Measurements from ENCODE around the gene NINJ2.
"Not testable (repeated sequence)": the region's sequence is repeated elsewhere in the genome, so short reads cannot be mapped to it uniquely, and the experiment has no call there.

The NINJ2 gene

DNA sequence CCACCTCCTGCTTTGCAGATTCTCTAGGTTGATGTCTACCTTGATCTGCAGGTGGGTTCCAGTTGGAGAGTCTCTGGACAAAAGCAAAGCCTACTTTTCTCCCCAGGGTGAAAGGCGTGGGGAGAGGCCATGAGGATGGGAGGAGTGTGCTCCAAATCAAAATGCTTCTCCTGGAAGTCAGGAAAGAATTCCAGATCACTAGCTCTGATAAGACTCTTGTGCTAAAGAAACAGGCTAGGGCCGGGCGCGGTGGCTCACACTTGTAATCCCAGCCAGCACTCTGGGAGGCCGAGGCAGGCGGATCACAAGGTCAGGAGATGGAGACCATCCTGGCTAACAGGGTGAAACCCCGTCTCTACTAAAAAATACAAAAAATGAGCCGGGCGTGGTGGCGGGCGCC, 21.9 kb downstream of the NINJ2 start:
- not testable (repeated sequence) for DNase-seq (ENCODE audit: low spot score)

DNA sequence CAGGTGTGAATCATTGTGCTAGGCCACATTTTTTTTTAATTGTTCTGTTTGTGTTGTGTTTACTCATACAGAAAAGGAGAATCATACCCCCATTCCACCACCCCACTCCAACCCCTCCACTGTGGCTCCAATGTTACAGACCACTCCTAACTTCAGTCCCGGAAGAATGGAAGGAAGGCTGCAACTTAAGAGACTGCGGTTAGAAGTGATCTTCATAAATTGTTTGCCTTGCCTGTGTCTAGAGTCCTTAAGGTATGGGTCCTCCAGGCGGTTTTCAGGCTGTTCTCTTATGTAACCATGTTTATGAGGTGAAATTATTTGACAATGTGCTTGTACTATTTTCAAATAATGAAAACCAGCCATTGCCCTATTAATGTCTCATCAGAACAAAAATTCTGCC, 22.5 kb downstream of the NINJ2 start:
- no peak for DNase-seq (ENCODE audit: low spot score)

DNA sequence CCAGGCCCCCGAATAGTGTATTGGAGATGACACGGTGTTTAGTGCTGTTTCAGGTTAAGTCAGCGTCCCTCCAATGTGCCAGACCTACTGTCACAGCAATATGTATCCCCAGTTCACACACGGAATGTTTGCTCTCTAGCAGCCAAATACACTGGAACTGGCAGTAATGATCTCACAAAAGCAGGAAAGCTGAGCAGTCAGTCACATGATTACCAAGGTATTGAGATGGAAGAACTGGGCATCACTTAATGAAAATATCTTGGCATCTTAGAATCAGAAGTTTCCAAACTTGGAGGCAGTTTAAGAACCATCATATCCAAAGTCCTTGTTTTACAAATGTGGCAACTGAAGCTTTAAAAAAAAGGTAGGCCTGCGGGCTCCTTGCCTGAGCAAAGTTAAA, 23.3 kb downstream of the NINJ2 start:
- no peak for DNase-seq (ENCODE audit: low spot score)

DNA sequence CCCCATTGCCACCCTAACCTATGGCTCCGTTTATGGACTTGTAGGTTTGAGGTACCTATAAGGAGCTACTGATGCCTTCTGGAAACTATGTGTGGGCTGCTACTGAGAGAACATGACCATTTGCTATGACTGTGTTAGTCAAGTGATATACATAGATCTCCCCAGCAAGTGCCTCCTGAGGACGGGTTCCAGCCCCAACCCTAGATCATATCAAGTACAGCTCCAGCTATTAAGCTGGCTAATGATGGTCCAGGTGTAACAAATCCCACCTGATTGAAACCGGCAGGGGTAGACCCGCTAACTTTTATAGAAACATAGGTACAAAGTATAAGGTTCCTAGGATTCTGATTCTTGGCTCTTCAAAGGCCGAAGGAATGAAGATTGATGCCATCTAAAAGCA, 23.7 kb downstream of the NINJ2 start:
- no peak for DNase-seq (ENCODE audit: low spot score)

DNA sequence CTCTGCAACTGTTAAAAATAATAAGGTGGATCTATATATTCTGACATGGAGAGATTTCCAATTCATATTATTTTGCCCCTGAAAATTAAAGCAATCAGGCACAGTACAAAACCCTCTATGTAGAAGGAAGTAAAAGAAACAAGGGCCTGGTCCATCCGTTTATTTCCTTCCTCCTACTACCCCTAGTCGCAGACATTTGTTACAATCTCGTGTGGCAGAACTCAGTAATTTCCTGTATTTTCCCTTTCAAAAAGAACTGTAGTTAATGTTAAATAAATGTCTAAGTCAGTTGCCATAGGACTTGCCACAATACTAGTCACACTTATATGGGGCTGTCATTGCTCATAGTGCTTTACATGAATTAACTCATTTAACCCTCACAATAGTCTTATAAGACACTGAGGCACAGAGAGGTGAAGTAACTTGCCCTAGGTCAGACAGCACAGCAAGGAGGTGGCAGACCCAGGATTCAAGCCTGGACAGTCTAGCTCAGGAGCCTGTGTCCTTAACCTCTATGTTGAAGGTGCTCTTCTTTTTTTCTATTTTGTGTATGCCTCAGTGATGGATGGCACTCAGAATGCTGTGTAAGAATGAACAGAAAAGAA, 24.2 kb downstream of the NINJ2 start:
- no peak for DNase-seq (ENCODE audit: low spot score)

DNA sequence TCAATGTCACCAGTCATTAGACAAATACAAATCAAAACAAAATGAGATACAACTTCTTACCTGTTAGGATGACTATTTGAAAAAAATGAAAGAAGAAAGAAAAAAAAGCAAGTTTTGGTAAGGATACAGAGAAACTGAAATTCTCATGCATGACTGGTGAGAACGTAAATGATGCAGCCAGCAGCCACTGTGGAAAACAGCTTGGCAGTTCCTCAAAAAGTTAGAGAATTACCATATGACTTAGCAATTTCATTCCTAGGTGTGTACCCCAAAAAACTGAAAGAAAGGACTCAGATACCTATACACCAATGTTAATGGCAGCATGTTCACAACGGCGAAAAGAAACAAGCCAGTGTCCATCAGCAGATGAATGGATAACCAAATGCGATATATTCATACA, 26.6 kb downstream of the NINJ2 start:
- no peak for DNase-seq (ENCODE audit: low spot score)

DNA sequence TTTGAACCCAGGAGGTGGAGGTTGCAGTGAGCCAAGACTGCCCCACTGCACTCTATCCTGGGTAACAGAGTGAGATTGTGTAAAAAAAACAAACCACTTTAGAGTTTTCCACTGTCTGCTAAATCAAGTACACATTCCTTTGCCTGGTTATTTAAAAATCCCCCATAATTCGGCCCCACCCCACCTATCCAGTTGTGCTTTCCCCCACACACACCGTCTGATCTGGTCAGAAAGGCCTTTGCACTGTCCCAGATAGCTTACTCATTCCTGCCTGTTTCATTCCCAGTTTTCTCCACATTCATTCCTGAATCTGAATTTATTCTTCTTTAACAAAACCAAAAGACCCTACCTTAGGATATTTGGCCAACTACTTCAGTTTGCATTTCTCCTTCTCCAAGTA, 29.5 kb downstream of the NINJ2 start:
- no peak for DNase-seq (ENCODE audit: low spot score)

DNA sequence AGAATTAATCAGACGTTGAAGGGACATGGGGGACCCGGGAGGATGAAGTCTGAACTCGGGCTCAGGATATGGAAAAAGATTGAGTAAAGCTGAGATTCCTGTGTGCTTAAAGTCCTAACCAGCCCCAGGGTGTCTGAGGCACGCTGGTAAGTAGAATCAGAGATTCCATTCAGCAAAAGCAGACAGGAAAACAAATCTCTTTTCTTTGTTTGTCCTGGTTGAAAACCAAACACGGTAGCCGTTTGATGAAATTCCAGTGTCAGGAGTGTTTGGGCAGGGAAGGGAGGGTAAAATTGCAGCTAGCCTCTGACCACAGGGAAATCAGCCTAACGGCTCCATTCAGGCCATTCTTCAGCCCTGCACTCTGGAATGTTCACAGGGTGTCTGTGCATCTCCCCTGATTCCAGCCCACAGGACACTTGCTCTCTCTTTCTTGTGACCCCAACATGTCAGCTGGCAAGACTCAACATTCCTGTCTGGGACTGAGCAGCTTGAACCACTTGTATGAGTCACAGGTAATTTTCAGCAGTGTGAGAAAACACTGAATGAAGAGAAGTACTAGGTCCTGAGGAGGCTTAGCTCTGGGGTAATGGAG, 31.0 kb downstream of the NINJ2 start:
- DNase-seq (ENCODE audit: low spot score): no peak

DNA sequence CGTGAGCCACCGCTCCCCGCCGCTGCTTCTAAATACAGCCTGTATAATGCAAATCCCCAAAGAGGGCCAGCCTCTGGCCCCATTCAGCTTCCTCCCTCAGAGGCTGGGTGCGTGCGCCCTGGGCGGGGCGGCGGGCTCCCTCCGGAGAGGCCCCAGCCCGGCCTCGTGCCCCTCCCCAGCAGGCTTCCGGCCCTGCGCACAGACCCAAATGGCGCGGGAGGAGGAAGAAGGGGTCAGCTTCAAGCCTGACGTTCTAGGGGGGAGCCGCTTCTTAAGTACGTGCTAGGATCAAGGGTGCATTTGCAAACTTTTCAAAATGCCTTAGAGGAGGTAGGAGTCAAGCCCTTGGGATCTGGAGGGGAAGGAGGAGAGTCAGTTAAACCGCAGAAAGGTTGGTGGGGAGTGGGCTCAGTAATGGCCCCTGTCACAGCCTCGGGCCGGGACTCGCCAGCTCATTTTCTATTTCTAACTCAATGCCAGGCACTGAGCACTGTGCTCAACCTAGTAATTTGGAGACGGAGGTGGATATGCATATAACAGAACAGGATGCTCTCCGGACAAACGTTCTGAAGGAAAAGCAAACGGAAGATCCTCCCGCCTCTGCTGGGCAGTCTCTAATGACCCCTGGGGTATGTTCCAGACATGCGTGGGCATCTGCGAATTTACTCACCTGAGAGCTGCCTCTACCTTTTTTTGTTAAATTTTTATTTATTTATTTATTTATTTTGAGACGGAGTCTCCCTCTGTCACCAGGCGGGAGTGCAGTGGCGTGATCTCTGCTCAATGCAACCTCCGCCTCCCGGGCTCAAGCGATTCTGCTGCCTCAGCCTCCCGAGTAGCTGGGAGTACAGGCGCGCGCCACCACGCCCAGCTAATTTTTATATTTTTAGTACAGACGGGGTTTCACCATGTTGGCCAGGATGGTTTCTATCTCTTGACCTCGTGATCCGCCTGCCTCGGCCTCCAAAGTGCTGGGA, 32.3 kb downstream of the NINJ2 start:
- peak; percentile 75 for DNase-seq (ENCODE audit: low spot score)

DNA sequence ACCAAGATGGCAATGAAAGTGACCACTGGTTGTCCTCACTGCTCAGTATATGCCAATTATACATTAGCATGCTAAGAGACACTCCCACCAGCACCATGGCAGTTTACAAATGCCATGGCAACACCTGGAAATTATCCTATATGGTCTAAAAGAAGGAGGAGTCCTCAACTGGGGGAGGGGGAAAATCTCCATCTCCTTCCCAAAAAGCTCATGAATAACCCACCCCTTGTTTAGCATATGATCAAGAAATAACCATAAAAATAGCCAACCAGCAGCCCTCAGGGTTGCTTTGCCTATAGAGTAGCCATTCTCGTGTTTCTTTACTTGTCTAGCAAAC, 34.5 kb downstream of the NINJ2 start:
- DNase-seq (ENCODE audit: low spot score): not testable (repeated sequence)

DNA sequence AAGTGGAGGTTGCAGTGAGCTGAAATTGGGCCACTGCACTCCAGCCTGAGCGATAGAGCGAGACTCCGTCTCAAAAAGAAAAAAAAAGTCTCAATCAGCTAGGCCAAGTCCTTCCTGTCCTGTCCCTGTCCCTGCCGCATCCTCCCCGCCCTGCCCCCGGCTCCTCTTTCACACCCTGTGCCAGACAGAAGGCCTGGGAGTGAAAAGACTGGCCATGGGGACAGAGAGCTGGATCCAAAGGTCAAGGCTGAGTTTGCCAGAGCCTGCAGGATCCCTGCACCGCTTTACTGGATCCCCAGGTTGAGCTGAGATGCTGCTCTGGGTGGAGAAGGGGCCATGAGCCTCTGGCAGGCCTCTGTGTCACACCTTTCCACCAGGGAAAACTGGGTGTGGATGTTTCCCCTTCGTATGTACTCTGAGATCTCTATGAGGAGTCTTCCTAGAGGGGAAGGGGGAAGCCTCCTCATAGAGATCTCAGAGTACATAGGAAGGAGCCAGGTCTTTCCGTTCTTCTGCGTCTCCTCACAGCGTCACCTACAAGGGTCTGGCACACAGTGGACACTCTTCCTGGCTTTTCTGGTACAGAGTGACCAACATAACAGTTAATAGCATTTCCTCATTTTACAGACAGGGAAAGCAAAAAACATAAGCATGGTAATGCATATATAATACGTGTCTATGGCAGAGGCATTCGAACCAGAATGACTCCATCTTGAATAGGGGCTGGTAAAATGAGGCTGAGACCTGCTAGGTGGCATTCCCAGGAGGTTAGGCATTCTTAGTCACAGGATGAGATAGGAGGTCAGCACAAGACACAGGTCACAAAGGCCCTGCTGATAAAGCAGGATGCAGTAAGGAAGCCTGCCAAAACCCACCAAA, 35.1 kb downstream of the NINJ2 start:
- DNase-seq (ENCODE audit: low spot score): no peak

DNA sequence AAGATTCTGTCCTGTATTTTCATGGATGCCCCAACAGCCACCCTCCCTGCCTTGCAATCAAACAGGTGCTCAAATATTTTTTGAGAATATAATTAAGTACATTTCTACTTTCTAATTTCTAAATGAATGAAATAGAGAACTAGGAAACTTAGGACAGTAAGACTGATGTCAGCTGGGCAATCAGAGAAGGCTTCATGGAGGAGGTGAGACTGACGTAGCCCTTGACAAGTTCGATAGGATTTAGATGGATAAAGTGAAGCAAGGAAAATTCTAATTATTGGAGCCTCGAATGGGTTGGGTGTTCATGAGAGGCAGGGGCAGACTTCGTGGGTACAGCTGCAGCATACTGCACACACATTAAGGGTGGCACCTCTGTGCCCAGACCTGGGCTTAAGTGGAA, 36.0 kb downstream of the NINJ2 start:
- no peak for DNase-seq (ENCODE audit: low spot score)

DNA sequence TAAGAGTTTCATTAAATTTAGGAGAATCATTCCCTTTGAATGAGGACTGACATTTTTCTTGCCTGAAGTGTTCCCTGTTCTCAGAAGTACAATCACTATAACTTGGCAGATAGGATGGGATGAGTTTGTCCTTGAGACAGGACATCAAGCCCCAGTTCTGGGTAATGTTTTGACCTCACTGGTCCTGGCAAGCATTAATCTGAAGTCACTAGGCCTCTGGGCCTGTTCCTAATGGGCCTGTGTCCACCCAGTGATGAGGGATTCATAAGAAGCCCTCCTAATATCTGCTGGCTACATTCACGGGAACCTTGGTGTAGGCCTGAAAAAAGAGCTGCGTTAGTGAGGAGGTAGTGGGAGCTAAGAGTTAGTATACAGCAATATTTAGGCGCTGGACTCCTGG, 37.2 kb downstream of the NINJ2 start:
- no peak for DNase-seq (ENCODE audit: low spot score)

DNA sequence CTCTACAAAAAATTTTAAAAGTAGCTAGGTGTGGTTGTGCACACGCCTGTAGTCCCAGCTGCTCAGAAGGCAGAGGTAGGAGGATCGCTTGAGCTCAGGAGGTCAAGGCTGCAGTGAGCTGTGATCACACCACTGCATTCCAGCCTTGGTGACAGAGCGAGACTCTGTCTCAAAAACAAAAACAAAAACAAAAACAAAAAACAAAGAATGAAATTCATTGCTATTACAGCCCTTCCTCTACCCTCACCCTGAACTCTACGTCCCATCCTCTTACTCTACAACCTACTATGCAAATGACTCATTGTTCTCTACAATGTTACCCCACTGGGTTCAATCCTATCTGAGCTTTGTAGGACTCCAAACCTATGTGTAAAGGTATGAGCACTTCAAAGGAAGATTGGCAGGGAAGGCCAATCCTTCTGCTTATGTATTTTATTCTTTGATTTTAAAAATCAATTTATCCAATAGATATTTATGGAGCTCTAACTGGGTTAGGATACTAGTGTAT, 39.3 kb downstream of the NINJ2 start:
- DNase-seq (ENCODE audit: low spot score): no peak

DNA sequence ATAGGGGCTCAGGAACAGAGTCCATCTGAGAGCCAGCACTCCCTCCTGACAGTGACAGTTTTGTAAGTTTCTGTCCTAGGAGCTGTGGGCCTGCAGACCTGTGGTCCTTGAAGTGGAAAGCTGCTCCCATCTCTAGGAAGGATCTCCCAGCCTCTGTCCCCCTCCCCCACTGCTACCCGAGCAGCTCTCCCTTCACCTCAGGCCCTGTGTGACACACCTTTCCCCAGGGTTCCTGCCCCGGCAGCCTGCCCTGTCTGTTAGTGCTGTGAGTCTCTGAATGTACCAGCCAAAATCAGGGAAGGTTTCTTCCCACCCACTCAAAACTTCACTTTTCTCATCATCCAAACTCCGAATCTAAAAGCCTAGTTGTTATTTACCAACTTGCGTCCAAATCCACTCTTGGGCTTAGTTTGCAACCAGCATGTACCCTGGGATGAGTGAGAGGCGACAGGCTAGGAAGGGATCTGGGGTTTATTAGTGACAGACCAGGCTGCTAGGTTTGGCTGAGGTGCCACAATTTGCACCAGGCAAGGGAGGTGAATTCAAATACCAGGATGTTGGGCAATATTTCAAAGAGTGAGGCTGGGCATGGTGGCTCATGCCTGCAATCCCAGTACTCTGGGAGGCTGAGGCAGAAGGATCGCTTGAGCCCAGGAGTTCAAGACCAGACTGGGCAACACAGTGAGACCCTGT, 39.9 kb downstream of the NINJ2 start:
- no peak for DNase-seq (ENCODE audit: low spot score)

DNA sequence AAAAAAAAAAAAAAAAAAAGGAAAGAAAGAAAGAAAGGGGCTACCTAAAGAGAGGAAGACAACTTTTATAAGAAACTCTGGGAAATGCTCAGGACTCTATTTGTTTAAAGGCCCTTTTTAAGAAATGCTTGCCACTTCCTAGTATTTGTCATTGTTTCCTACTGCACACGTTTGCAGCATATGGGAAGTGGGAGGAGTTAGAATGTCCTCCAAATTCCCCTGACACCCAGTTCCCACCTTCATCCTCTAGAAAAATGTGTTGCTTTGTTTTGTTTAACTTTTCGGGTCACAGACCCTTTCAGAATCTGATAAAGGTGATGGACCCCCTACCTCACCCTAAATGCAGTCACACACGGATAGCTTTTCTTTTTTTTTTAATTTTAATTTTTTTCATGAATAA, 40.8 kb downstream of the NINJ2 start:
- peak; percentile 64 for DNase-seq (ENCODE audit: low spot score)

DNA sequence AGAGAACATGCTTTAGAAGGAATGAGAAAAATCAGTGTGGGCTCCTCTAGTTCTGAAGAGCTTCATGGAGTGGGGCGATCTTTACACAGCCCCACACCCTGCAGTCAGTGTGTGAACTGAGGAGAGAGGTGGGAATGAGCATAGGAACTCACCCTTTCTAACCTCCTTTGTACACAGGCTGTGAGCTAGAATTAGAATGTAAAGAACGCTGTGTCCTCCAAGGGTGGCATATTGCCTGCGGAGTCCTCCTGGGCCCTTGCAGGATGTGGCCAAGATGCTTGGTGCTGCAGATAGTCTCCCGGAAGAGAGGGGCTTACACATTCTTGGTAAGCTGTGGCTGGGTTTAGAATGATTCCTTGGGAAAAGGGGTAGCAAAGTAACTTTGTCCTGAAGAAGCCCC, 43.9 kb downstream of the NINJ2 start:
- DNase-seq (ENCODE audit: low spot score): no peak

DNA sequence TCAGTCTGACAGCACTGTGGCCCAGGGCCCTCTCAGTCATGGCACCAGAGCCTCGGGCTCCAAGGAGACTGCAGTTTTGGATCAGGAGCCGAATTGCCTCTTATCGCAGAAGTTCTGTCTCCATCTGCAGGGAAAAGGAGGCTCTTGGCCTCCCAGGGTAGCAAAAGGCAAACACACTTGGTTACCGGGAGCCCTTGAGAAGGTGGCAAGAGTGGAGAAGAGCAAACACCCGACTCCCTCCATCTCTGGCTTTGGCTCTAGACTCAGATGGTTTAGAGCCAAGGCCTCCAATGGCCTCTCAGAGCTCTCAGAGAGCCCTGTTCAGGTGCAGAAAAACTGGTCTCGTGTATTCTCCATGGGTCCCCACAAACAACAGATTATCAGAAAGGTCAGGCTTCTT, 44.6 kb downstream of the NINJ2 start:
- DNase-seq (ENCODE audit: low spot score): no peak

DNA sequence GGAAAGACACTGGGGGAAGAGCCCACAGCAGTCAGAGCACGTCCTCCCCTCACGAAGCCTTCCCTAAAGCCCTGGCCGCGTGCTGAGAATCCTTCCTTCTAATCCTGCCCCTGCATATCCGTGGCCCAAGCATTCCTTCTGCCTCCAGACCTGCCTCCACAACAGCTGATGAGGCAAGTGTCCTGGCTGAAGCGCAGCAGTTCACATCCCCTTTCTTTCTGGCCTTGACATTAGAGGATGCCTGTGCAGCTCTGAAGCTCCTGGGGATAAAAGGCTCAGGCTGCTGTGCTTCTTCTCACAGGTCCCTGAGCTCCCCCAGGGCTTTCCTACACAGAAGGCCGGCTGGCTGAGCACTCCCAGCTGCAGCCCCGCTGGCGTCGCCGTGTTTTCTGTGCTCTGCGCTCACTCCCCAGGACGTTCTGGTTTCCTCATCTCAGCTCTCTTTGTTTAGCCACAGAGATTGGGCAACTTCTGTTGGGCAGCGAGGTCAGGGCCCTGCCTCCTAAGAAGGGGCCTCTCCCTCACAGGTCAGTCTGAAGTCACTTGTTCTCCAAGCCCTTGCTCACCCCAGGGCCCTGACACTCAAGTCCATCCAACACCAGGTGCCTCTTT, 45.8 kb downstream of the NINJ2 start:
- no peak for DNase-seq (ENCODE audit: low spot score)

DNA sequence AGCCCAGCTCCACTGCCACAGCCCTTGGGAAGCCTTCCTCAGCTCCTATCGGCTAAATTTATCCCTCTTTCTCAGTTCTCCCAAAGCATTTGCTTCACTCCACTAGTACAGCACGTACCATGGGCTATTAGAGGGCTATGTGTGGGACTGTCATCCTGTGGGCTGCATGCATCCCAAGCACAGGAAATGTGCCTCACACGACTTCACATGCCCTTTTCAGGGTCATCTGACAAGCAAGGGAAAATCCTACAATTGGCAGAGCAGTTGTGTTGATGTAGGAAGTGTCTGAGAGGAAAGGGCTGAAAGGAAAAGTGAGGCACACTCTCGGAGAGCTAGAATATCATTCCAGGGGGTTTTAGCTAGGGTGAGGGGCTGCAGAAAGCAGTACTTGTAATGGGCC, 47.6 kb downstream of the NINJ2 start:
- no peak for DNase-seq (ENCODE audit: low spot score)

DNA sequence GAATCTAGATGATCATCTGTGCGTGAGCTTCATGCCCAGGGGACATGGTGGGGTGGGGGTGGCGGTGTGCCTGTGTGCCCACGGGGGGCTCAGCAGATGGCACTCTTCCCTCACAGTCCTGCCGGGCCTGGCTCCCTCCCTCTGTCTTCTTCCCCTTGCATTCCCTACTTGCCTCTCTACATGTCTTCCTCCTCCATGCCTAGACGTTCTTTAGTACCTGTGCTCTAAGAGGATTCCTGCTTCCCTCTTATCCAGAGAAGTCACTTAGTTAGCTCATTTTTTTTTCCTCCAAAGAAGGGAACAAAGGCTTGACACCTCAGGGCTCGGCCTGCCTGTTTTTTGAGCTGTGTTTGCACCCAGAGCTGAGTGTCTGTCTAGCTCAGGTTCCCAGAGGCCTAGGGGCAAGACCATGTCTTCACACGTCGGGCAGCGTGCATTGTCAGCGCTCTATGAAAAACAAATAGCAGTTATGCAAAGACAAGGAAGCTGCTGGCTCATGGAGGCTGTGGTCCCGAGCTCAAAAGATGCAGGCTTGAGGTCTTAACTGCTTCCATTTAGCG, 48.8 kb downstream of the NINJ2 start:
- DNase-seq (ENCODE audit: low spot score): no peak
